Panc1 (cell line): ENCODE measurements around the gene PGF.

Experiments
- CTCF ChIP-seq: fragments of 450-650 bp; IDR thresholded peaks from 2 replicates; pipeline ENCODE4 v1.5.1; 2017; ENCODE audit warnings: mild to moderate bottlenecking
- POLR2AphosphoS5 ChIP-seq: IDR thresholded peaks from 2 replicates; pipeline ENCODE4 v1.6.1; 2012; ENCODE audit warnings: mild to moderate bottlenecking, low read depth, low read length, moderate library complexity
- REST ChIP-seq, 2 experiments: IDR thresholded peaks; 2 replicates each; pipeline ENCODE4 v1.6.1; 2011 to 2012; ENCODE audit warnings: low read depth in 2 of 2, control low read depth in 1 of 2, low read length in 1 of 2, mild to moderate bottlenecking in 1 of 2, moderate library complexity in 1 of 2; ENCODE audit not compliant: insufficient read depth in 1 of 2
- SIN3A ChIP-seq: IDR thresholded peaks from 2 replicates; pipeline ENCODE4 v1.6.1; 2012; ENCODE audit warnings: low read depth, mild to moderate bottlenecking, low read length, moderate library complexity, borderline replicate concordance; ENCODE audit not compliant: insufficient read depth

GRCh38 chr14:74942181-74942580 lies 13.2 kb downstream of the PGF start:
- no peak for TF ChIP-seq CTCF
- TF ChIP-seq POLR2AphosphoS5 = no peak
- no peak for TF ChIP-seq REST (IDR thresholded peaks at IDR 0.05; ENCODE audit: insufficient read depth in 1 of 2, low read depth in 2 of 2, low read length in 1 of 2)
- no peak for TF ChIP-seq SIN3A
